ENCODE data around the gene CCDC181.
A peak's percentile ranks its signal among the peaks of the same experiment; 100 is the strongest.
"Not testable (repeated sequence)": the region's sequence is repeated elsewhere in the genome, so short reads cannot be mapped to it uniquely, and the experiment has no call there.

CCDC181 gene

DNA sequence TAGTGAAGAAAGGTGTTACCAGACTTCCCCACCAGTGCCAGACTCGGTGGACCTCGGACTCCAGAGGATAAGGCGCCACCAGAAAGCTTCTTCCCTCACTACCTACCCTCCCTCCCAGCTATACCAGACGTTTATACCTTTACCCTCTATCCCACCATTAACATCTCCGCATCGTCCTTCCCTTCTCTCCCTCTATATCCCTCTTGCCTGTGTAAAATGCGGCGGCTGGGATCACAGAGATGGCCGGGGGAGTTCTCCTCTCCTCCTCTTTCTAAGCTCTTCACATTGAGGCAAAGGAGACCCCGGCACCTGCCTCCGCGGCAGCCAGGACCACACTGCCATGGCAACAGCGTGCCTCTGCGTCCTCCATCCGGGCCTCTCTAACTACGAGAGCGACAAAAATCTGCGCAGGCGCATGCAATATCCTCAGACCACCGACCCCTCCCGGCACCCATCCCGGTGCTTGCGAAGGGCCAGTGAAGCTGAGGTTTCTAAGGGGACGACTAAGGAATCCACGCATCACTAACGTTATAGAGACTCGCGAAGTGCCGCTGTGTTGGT is at the start of gene CCDC181:
CCDC181 (minus strand) TSS at position 394 of the 561 bp plus-strand sequence. CDS start 2,547 bp downstream, outside the sequence.
- peak; percentile 81 for DNase-seq

DNA sequence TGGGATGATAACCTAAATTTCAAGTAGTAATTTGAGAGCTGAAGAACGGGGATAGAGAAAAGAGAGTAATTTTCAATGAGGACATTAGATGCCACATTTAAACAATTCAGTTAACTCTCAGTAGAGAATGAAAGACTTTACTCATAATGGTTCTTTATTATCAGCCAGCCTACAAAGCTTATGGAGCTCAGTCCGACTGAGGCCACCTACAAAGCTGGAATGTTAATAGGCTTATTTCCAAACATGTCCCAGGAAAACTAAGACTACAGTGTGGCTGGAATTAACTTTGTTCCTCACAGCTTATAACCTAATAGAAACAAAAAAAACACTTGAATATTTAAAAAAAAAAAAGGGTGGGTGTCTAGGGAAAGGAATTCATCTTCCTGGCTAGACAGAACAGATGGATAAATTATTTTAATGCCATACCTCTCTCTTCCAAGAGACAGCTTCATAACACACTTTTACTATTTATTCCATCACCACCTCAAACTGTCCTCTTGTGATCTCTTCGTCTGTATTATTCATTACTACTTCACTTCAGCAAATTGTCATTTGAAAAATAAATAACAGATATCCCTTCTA is 48.6 kb upstream of the CCDC181 start:
- DNase-seq = no peak

DNA sequence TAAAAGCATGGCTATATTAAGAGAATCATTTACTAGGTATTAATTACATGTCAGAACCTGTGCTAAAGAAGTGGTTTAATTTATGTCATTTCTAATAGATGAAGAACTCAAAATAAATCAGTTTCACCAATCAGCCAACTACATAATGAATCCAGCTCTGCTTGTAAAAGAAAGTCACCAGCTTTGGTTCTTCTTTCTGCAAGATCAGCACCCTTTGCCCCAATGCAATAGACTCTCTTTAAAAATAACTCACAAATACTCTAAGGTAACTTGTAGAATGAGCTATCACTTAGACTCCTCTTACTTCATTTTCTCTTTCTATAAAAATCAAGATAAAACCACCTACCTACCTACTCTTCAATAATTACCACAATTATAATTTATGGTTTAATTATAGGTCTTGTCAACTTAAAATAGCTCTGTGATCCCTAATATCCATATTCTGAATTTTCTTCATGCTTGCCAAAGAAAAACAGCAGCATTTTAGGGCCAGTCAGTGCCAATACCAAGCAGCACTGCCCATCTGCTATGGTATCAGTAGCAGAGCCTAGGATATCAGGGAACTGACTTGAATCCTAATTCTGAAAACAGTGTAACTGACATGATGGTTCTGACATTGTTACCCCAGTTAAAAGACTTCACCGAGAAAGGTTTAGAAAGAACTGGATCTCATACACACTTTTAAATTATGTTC is 47.2 kb upstream of the CCDC181 start:
- no peak for DNase-seq

DNA sequence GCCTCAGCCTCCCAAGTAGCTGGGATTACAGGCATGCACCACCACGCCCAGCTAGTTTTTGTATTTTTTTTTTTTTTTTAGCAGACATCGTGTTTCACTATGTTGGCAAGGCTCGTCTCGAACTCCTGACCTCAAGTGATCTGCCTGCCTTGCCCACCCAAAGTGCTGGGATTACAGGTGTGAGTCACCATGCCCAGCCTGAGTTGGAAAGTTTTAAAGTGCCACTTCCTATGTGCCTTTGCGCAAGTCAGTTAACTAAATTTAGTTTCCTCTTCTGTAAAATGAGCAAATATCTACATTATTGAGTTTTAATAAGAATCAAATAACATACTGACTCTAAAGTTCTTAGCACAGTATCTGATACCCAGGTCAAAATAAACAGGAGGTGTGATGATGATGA is 46.1 kb upstream of the CCDC181 start:
- no peak for DNase-seq

DNA sequence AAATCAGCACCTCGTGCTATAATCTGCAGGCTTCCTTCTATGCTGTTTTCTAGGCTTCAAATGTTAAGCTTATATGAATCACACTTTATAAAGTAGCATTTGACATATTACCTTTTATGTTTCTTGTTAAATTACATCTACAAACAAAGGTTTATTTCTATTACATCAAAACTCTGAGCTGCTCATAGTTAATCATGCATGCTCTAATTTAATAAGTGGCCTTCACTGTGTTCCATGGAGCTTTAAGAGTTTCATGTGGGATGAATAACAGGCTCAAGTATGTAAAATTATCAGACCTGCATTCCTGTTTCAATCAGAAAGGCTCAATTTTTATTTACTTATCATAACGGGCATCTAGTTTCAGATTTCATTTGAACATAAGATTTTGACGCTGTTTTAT is 45.5 kb upstream of the CCDC181 start:
- DNase-seq = no peak

DNA sequence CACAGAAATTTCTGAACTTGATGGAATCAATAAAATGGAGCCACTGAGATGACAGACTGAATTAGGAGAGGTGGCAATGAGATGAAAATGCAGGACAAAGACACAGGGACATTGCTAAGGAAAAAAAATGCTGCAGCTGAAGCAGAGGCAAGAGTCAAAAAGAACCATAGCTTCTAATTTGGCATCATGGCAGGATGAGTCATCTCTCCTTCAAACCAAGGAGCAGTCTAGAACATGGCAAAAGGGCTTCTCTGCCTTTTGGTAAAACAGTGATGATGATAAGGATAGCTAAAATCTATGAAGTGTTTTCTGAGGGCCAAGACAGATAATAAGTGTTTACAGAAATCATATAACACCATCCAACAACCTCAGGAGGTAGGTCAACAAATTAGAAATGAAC is 41.7 kb upstream of the CCDC181 start:
- no peak for DNase-seq

DNA sequence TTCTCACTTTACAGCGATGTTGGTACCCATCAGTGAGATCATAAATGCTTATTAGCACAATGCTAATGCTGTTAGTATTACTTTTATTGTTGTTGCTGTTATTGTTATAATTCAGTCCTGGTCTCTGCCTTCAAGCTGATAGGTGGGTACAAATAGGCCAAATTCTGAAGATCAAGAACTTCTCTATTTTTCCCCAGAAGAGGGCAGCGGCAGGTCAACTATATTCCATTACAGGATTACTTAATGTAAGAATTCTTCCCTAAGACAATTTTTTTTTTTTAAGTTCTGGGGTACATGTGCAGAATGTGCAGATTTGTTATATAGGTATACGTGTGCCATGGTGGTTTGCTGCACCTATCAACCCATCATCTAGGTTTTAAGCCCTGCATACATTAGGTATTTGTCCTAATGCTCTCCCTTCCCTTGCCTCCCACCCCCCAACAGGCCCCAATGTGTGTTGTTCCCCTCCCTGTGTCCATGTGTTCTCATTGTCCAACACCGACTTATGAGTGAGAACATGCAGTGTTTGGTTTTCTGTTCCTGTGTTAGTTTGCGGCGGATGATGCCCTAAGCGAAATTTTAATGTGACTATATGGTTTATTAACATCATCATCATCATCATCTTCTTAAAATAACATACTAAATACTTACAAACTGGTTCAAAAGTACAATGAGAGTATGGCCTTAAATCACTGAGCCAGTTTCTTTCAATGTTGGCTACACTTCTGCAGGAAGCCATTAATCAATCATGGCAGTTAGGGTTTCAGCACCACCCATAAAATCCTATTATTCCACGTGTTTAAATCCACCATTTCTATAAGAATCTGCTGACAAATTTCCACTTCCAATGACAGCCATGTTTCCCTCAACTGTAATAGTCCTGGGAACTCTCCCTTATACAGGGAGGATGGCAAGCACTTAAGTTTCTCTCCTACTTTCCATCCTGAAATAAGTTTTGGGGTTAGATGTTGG is 39.3 kb upstream of the CCDC181 start:
- DNase-seq = peak; percentile 44

DNA sequence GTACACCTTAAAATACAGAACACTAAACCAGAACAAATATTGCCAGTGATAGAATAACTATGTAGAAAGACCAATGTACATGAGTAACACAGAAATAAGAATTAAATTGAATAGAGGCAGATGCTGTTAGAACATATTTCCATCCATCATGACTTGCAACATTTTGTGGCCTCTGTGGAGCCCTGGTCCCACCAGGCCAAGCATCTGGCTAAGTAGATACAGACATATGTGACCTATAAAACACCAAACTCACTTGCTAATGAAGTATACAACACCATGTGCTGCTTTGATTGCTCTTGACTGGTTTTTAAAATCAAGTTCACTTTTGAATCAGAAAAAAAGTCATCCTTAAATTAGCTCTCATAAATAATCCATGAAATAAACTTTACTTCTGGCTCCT is 38.0 kb upstream of the CCDC181 start:
- DNase-seq = no peak

DNA sequence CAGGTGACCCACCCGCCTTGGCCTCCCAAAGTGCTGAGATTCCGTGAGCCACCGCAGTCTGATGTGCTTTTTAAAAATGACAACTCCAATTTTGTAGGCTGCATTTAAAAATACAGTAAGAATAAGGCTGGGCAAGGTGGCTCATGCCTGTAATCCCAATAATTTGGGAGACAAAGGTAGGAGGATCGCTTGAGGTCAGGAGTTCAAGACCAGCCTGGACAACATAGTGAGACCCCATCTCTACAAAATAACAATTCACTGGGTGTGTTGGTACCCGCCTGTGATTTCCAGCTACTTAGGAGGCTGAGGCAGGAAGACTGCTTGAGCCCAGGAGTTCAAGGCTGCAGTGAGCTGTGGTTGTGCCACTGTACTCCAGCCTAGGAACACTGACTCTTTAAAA is 35.1 kb upstream of the CCDC181 start:
- DNase-seq = no peak

DNA sequence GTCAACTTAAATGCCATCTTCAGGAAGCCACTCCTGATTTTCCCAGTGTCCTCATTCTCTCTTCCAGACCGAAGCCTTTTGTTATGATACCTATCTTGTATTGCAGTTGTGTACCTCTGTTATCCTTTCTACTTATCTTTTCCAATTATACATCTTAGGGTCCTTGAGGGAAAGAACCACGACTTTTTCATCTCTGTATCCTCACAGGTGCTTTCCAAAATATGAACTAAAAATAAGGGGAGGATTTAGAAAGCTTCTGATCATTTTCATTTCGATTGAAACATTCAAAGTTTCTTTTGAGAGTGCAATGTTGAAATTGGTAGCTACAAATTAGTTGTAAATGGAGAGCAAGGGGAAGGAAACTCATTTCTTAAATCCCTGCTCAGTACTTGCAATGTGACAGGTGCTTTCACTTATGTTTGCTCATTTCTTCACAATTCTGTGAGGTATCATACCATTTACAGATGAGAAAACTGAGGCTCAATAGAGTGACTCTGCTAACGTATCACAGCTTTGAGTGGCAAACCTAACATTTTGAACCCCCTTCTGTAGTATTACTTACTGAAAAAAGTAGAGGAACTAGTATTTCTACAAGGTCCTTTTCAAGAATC is 34.2 kb upstream of the CCDC181 start:
- DNase-seq = no peak

DNA sequence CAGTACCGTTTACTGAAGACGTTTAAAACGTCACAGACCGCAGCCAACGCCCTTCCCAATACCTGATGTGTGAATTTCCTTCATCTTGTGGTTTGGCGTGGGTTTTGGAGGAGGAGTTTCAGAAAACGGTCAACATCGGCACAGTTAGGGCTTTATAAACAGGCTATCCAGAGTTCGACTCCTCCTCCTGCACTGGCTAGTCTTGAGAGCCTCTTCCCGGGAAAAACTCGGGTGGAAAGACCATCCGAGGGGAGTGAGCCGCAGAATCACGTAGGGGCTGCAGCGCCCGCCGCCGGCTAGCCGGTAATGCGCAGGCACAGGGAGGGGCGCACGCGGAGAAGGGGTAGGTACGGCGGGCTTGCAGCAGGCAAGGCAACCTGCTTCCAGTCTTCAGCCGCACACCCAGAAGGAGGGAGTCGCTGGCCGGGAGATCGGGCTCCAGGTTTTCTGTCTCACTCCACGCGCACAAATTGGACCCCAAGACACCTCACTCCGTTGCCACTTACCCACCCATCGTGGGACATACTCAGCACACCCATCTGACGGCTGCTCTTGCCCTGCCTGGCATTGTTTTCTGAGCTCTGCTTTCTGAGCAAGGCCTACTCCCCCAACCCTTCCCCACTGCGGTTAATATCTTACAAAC is 33.0 kb upstream of the CCDC181 start:
- peak; percentile 26 for DNase-seq

DNA sequence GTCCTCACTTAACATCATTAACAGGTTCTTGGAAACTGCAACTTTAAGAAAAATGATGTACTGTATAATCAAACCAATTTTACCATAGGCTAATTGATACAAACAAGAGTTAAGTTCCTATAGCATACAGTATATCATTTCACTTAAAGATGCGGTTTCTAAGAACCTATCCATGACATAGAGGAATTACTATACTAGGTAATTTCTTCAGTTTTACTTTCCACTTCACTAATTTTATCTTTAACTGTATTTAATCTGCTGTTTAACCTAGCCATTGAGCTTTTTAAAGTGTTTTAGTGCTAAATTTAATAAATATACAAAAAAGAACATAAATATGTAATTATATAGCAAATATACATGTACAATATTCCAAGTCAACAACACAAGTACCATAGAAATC is 30.2 kb upstream of the CCDC181 start:
- DNase-seq = no peak

DNA sequence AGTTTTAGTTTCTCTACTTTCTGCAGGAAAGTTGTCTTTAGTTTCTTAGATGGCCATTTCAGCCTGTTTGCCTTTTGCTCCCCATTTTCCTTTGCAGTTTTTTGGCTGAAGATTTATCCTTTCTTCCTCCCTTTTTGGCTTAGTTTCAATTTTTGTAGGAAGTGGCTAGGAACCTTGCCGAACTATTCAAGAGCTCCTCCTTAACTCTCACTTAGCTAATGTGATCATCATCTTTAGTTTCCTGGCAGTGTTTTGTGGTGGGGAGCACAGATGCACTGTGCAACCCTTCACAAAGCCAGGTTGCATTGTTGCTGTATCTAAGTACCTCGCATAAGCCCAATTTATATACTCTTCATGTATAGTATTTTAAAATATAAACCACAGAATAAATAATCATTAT is 28.8 kb upstream of the CCDC181 start:
- DNase-seq = no peak

DNA sequence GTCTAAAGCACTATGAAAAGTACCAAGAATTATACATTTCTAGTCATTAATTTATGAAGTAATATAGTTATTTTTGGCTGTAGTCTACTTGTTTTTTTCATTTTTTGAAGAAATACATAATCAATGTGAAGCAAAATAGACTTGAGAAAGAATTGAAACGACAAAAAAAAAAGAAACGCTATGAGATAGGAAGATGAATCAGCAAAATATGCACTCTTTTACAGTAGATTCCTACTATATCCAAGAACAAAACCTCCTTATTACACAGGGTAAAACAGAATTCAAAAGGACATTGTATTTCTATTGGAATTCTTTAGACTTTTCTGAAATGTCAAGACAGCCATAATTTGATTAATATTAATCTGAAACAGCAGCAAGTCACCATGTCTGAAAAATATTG is 25.6 kb upstream of the CCDC181 start:
- DNase-seq = no peak

DNA sequence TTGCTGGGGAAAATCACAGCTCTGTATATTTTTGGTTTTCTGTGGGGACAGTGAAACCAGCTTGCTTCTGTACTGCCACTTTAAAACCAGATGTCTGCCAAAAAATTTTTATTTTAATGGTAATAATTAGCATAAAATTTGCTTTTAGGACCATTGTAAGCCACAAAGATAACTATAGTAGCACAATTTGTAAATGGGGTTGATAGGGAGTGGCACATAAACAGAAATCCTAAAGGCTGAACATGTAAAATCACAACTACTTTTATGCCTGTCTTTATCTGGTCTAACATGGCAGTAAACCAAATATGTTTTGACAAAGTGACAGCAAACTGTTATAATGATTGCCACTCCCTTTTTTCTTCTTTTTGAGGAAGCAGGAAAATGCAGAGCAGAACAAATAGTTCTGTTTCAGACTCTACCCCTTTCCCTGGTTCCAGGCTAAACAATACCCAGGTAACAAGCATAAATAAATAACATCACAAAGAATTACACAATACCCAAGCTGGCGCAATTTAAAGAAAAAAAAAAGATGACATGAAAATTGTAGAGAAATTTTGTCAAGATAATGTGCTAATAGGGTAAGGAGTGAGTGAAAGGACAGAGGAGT is 24.0 kb upstream of the CCDC181 start:
- DNase-seq = no peak

DNA sequence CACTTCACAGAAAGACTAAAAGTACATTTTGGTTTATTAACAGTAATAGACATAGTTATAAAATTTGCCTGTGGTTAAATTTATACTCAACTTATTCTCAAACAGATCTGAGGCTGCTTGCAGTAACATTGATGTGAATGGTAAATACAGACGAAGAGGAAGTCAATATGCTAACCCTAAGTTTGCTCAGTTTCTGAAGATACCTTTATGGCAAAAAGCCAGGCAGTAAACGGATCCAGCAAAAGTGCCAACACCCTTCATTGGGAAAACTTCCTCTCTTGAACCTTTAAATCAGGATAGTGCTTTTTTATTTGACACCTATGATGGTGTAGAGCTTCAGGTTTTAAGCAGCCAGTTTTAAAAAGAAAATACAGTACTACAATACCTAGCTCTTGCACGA is 16.6 kb upstream of the CCDC181 start:
- no peak for DNase-seq

DNA sequence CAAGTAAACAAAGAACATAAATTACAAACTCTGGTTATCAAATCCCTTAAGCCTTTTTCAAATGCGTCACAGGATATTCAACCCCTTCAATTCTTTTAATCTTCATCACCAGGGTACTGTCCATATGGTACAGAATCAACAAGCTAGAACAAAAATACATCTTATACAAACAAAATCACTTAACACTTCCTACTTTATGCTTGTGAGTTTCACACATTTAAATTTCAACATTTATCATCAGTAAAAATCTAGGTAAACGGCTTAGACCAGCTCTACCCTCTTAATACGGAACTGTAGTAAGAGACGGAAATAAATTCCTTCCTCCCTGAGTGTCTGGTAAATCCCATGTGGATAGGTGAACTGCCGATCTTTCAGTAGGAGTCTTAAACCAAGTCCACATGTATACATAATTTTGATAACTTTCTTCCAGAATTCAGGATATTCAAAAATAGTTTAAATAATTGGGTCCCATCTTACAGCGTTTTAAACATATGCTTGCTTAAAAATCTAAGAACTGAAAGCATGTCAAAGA is 1.0 kb downstream of the CCDC181 start:
- DNase-seq = no peak

DNA sequence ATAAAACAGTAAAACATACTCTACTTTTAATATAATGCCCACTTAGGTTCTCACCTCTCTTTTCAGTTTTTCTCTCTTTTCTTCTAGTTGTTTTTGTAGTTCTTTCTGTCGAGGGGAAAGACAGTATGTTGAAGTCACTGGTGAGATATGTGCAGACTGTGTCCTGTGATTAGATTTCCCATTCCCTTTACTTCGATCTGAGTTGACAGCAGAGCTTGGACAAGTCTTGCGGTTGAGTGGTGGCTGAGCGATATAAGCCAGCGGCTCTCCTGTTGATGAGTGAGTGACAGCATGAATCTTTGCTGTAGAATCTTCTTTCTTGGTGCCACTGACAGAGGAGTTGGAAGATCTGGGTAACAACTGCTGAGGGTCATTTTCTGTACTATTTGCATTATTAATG is 6.0 kb downstream of the CCDC181 start:
- DNase-seq = no peak

DNA sequence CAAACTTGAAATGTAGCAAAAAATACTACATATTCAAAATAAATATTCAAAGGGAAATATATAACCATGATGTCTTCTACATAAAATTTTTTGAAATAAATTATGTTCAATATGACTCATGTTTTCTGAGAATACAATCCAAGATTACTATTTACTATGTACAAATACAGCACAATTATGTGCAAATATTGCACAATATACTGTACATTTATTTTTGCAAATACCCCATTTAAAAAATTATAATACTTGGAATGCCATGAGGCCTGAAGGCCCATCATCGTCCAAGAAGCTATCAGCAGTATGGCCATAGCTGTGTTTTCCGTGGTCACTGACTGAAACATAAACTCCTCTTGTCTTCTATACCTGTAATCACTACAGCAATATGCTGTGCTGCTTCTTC is 12.3 kb downstream of the CCDC181 start:
- DNase-seq = no peak

DNA sequence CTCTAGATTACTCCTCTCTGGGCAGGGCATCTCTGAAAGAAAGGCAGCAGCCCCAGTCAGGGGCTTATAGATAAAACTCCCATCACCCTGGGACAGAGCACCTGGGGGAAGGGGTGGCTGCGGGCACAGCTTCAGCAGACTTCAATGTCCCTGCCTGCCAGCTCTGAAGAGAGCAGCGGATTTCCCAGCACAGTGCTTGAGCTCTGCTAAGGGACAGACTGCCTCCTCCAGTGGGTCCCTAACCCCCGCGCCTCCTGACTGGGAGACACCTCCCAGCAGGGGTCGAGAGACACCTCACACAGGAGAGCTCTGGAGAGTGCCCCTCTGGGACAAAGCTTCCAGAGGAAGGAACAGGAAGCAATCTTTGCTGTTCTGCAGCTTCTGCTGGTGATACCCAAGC is 18.9 kb downstream of the CCDC181 start:
- not testable (repeated sequence) for DNase-seq

DNA sequence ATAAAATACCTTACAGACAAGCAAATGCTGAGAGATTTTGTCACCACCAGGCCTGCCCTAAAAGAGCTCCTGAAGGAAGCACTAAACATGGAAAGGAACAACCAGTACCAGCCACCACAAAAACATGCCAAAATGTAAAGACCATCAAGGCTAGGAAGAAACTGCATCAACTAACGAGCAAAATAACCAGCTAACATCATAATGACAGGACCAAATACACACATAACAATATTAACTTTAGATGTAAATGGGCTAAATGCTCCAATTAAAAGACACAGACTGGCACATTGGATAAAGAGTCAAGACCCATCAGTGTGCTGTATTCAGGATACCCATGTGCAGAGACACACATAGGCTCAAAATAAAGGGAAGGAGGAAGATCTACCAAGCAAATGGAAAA is 24.7 kb downstream of the CCDC181 start:
- not testable (repeated sequence) for DNase-seq

DNA sequence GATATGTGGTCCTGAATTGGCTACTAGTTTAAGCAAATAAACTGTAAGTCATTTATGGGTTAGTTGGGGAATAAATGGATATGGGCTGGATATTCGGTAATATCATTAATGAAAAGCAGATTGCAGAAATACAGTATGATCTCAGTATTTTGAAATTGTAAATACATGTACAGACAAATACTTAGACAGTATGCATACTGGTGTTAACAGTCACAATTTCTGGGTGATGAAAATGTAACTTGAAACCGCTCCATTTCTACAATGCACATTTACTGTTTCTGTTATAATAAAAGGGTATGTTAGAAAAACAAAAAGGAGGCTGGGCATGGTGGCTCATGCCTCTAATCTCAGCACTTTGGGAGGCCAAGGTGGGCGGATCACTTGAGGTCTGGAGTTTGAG is 31.3 kb downstream of the CCDC181 start:
- DNase-seq = peak; percentile 13

Measured in fibroblast of upper back skin (primary cell).